ENCODE measurements around the gene PRR33.

PRR33 gene

GRCh38 chr11:1906181-1906580, 14.5 kb upstream of the PRR33 start:
- Histone ChIP-seq H3K9me3 (ENCODE audit: control extremely low read depth in 1 of 5, control insufficient read depth in 4 of 5, insufficient read depth in 2 of 5, low read depth in 1 of 5, low read length in 4 of 5) (no peaks in the 10 kb centered on the region), H3K36me3 (ENCODE audit: control insufficient read depth in 4 of 4, insufficient read depth in 4 of 4, low read length in 3 of 4) (peaks cover 0 to 4% (median 2%) of the 10 kb centered on the region in 4 experiments), H3K4me1 (ENCODE audit: control extremely low read depth in 1 of 4, control insufficient read depth in 4 of 4, insufficient read depth in 4 of 4, low read length in 3 of 4) (peaks cover 8 to 30% (median 26%) of the 10 kb centered on the region in 4 experiments), H3K4me3 (ENCODE audit: control insufficient read depth in 1 of 7, extremely low read depth in 1 of 7, insufficient read depth in 4 of 7, low read depth in 2 of 7, low read length in 6 of 7) (peak overlapping the region in 3 of 7 experiments; percentile 4 to 57 (median 34)), H3K27ac (ENCODE audit: insufficient read depth in 1 of 2, low read depth in 1 of 2, low read length in 2 of 2, poor library complexity in 1 of 2, severe bottlenecking in 2 of 2) (peak overlapping the region; percentile 59 to 80), H3K27me3 (replicated peaks in 2 of 5; ENCODE audit: control insufficient read depth in 4 of 5, insufficient read depth in 5 of 5, low read length in 4 of 5) (no peaks in the 10 kb centered on the region)
- ChIA-PET CTCF (interaction anchor here (0.6 to 5.8 kb wide), 12 partner anchors 10 to 227 kb away, joined by 3 to 31 read pairs (median 4); no protein-coding TSS in a partner anchor), POLR2A (interaction anchor here (0.8 kb wide), 1 partner anchor 10 kb away, joined by 3 read pairs; no protein-coding TSS in a partner anchor)
- 0% methylated on average over 1 of the region's 5 CpGs for WGBS (ENCODE audit: insufficient coverage)
- peak in 2 of 3 donors; percentile 61 to 70 for DNase-seq

DNA sequence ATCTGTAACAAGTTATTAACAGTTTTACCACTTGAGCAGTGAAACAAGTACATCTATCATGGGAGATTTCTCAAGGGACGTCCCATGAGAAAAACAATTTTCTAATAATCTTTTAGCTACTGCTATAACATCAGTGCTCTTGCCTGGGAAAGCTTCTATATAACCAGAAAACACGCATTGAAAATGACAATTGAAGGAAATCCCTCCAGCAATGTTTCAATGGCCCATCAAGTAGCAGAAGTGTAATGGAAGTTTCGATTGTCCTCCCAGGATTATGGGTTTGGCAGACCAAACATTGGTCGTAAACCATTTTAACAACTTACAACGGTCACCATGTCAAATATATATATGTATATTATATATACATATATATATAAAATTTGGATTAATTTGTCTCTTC, 8.0 kb upstream of the PRR33 start:
- ChIA-PET POLR2A (no interaction called here), CTCF (interaction anchor here (0.8 to 2.6 kb wide), 5 partner anchors 16 to 45 kb away, joined by 3 to 9 read pairs (median 5); no protein-coding TSS in a partner anchor)
- H3K4me3 ChIP-seq (ENCODE audit: control insufficient read depth in 1 of 7, extremely low read depth in 1 of 7, insufficient read depth in 4 of 7, low read depth in 2 of 7, low read length in 6 of 7), result no peak overlapping the region
- H3K27ac ChIP-seq (ENCODE audit: insufficient read depth in 1 of 2, low read depth in 1 of 2, low read length in 2 of 2, poor library complexity in 1 of 2, severe bottlenecking in 2 of 2), result no peak overlapping the region
- H3K4me1 ChIP-seq (ENCODE audit: control extremely low read depth in 1 of 4, control insufficient read depth in 4 of 4, insufficient read depth in 4 of 4, low read length in 3 of 4), result peaks cover 10 to 35% (median 24%) of the 10 kb centered on the region in 4 experiments
- DNase-seq, result no peak
- WGBS (ENCODE audit: insufficient coverage), result 100% methylated on average over 2 of the region's 5 CpGs
- no peaks in the 10 kb centered on the region for H3K9me3 ChIP-seq (ENCODE audit: control extremely low read depth in 1 of 5, control insufficient read depth in 4 of 5, insufficient read depth in 2 of 5, low read depth in 1 of 5, low read length in 4 of 5)
- no peaks in the 10 kb centered on the region for H3K27me3 ChIP-seq (replicated peaks in 2 of 5; ENCODE audit: control insufficient read depth in 4 of 5, insufficient read depth in 5 of 5, low read length in 4 of 5)
- H3K36me3 ChIP-seq (ENCODE audit: control insufficient read depth in 4 of 4, insufficient read depth in 4 of 4, low read length in 3 of 4), result peaks cover 0 to 4% (median 0%) of the 10 kb centered on the region in 4 experiments

DNA sequence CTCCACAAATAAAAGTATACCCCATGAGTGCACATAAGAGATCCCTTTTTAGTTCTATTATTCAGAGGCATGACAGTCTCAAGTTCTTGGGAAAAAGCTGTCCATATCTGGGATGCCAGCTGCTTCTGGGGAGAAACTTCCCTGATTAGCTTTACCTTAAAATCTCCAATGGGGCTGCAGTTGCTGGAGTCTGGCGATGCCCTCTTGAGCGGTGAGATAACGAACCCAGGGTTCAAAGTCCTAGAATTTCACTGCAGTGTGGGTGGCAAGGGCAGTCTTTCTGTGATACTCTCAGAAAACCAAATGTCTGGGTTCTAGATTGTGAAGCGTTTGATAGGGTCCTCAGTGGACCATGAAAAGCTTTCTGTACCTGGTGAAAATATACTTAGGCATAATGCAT, 7.4 kb upstream of the PRR33 start:
- H3K4me3 ChIP-seq (ENCODE audit: control insufficient read depth in 1 of 7, extremely low read depth in 1 of 7, insufficient read depth in 4 of 7, low read depth in 2 of 7, low read length in 6 of 7), result no peak overlapping the region
- POLR2A ChIA-PET, result interaction anchor here (0.5 kb wide), 1 partner anchor 49 kb away, joined by 4 read pairs; no protein-coding TSS in a partner anchor
- H3K9me3 ChIP-seq (ENCODE audit: control extremely low read depth in 1 of 5, control insufficient read depth in 4 of 5, insufficient read depth in 2 of 5, low read depth in 1 of 5, low read length in 4 of 5), result no peaks in the 10 kb centered on the region
- no peaks in the 10 kb centered on the region for H3K27me3 ChIP-seq (replicated peaks in 2 of 5; ENCODE audit: control insufficient read depth in 4 of 5, insufficient read depth in 5 of 5, low read length in 4 of 5)
- WGBS (ENCODE audit: insufficient coverage), result 91% methylated on average over 4 of the region's 4 CpGs
- DNase-seq, result no peak
- peaks cover 10 to 38% (median 24%) of the 10 kb centered on the region in 4 experiments for H3K4me1 ChIP-seq (ENCODE audit: control extremely low read depth in 1 of 4, control insufficient read depth in 4 of 4, insufficient read depth in 4 of 4, low read length in 3 of 4)
- H3K36me3 ChIP-seq (ENCODE audit: control insufficient read depth in 4 of 4, insufficient read depth in 4 of 4, low read length in 3 of 4), result peaks cover 0 to 4% (median 0%) of the 10 kb centered on the region in 4 experiments
- H3K27ac ChIP-seq (ENCODE audit: insufficient read depth in 1 of 2, low read depth in 1 of 2, low read length in 2 of 2, poor library complexity in 1 of 2, severe bottlenecking in 2 of 2), result no peak overlapping the region
- CTCF ChIA-PET, result interaction anchor here (0.8 to 2.6 kb wide), 8 partner anchors 11 to 66 kb away, joined by 3 to 9 read pairs (median 3); no protein-coding TSS in a partner anchor

GRCh38 chr11:1896923-1897322, 5.2 kb upstream of the PRR33 start:
- Histone ChIP-seq H3K9me3 (ENCODE audit: control extremely low read depth in 1 of 5, control insufficient read depth in 4 of 5, insufficient read depth in 2 of 5, low read depth in 1 of 5, low read length in 4 of 5) (no peaks in the 10 kb centered on the region), H3K4me3 (ENCODE audit: control insufficient read depth in 1 of 7, extremely low read depth in 1 of 7, insufficient read depth in 4 of 7, low read depth in 2 of 7, low read length in 6 of 7) (peak overlapping the region in 5 of 7 experiments; percentile 30 to 71 (median 56)), H3K36me3 (ENCODE audit: control insufficient read depth in 4 of 4, insufficient read depth in 4 of 4, low read length in 3 of 4) (no peaks in the 10 kb centered on the region), H3K4me1 (ENCODE audit: control extremely low read depth in 1 of 4, control insufficient read depth in 4 of 4, insufficient read depth in 4 of 4, low read length in 3 of 4) (peaks cover 10 to 59% (median 33%) of the 10 kb centered on the region in 4 experiments), H3K27me3 (replicated peaks in 2 of 5; ENCODE audit: control insufficient read depth in 4 of 5, insufficient read depth in 5 of 5, low read length in 4 of 5) (no peaks in the 10 kb centered on the region), H3K27ac (ENCODE audit: insufficient read depth in 1 of 2, low read depth in 1 of 2, low read length in 2 of 2, poor library complexity in 1 of 2, severe bottlenecking in 2 of 2) (peak overlapping the region; percentile 73 to 77)
- ChIA-PET POLR2A (interaction anchor here (0.6 to 1.5 kb wide), 6 partner anchors 8 to 46 kb away, joined by 3 to 4 read pairs (median 4); no protein-coding TSS in a partner anchor), CTCF (interaction anchor here (0.9 to 4.1 kb wide), 9 partner anchors 9 to 59 kb away, joined by 3 to 31 read pairs (median 5); no protein-coding TSS in a partner anchor)
- WGBS (ENCODE audit: insufficient coverage), result 21% methylated on average over 12 of the region's 12 CpGs
- DNase-seq, result peak; percentile 76 to 92 (median 88)

DNA sequence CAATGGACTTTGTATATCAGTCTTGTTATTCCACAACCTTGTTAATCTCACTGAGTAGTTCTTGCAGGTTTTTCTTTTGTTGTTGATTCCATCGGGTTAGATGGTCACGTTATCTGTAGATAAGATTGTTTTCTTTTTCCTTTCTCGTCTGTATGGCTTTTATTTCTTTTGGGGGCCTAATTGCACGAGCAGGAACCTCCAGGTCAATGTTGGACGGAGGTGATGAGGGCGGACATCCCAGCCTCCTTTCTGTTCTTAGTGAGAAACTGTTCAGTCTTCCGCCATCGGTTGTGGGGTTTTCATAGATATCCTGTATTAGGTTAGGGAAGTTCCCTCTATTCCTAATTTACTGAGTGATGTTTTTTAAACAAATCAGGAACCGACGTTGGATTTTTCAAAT, 4.8 kb upstream of the PRR33 start:
- no peaks in the 10 kb centered on the region for H3K9me3 ChIP-seq (ENCODE audit: control extremely low read depth in 1 of 5, control insufficient read depth in 4 of 5, insufficient read depth in 2 of 5, low read depth in 1 of 5, low read length in 4 of 5)
- peaks cover 10 to 63% (median 37%) of the 10 kb centered on the region in 4 experiments for H3K4me1 ChIP-seq (ENCODE audit: control extremely low read depth in 1 of 4, control insufficient read depth in 4 of 4, insufficient read depth in 4 of 4, low read length in 3 of 4)
- H3K27ac ChIP-seq (ENCODE audit: insufficient read depth in 1 of 2, low read depth in 1 of 2, low read length in 2 of 2, poor library complexity in 1 of 2, severe bottlenecking in 2 of 2), result peak overlapping the region; percentile 73 to 77
- 27% methylated on average over 2 of the region's 10 CpGs for WGBS (ENCODE audit: insufficient coverage)
- H3K4me3 ChIP-seq (ENCODE audit: control insufficient read depth in 1 of 7, extremely low read depth in 1 of 7, insufficient read depth in 4 of 7, low read depth in 2 of 7, low read length in 6 of 7), result peak overlapping the region in 3 of 7 experiments; percentile 54 to 71 (median 64)
- H3K27me3 ChIP-seq (replicated peaks in 2 of 5; ENCODE audit: control insufficient read depth in 4 of 5, insufficient read depth in 5 of 5, low read length in 4 of 5), result no peaks in the 10 kb centered on the region
- no peak for DNase-seq
- POLR2A ChIA-PET, result interaction anchor here (0.6 to 1.5 kb wide), 5 partner anchors 8 to 46 kb away, joined by 3 to 4 read pairs (median 3); no protein-coding TSS in a partner anchor
- H3K36me3 ChIP-seq (ENCODE audit: control insufficient read depth in 4 of 4, insufficient read depth in 4 of 4, low read length in 3 of 4), result no peaks in the 10 kb centered on the region
- CTCF ChIA-PET, result interaction anchor here (1.2 to 4.1 kb wide), 6 partner anchors 10 to 42 kb away, joined by 5 to 31 read pairs (median 6); no protein-coding TSS in a partner anchor

DNA sequence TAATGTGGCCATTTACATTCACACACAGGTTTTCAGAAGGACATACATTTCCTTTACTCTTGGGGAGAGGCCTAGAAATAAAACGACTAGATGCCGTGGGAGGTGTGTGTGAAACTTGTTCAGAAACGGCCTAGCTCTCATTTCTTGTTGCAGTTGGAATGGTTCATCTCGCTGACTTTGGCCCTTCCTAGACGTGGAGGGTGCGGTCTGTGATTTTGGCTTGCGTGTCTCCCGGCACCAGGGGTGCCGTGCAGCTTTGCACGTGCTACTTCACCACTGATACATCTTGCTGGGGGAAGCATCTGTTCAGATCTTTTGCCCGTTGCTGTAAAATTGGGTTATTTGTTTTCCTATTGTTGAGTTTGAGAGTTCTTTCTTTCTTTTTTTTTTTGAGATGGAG, 3.1 kb upstream of the PRR33 start:
- POLR2A ChIA-PET, result no interaction called here
- Histone ChIP-seq H3K27me3 (replicated peaks in 2 of 5; ENCODE audit: control insufficient read depth in 4 of 5, insufficient read depth in 5 of 5, low read length in 4 of 5) (no peaks in the 10 kb centered on the region), H3K36me3 (ENCODE audit: control insufficient read depth in 4 of 4, insufficient read depth in 4 of 4, low read length in 3 of 4) (no peaks in the 10 kb centered on the region), H3K4me3 (ENCODE audit: control insufficient read depth in 1 of 7, extremely low read depth in 1 of 7, insufficient read depth in 4 of 7, low read depth in 2 of 7, low read length in 6 of 7) (no peak overlapping the region), H3K9me3 (ENCODE audit: control extremely low read depth in 1 of 5, control insufficient read depth in 4 of 5, insufficient read depth in 2 of 5, low read depth in 1 of 5, low read length in 4 of 5) (no peaks in the 10 kb centered on the region), H3K4me1 (ENCODE audit: control extremely low read depth in 1 of 4, control insufficient read depth in 4 of 4, insufficient read depth in 4 of 4, low read length in 3 of 4) (peaks cover 10 to 80% (median 54%) of the 10 kb centered on the region in 4 experiments), H3K27ac (ENCODE audit: insufficient read depth in 1 of 2, low read depth in 1 of 2, low read length in 2 of 2, poor library complexity in 1 of 2, severe bottlenecking in 2 of 2) (no peak overlapping the region)
- no peak for DNase-seq
- CTCF ChIA-PET, result interaction anchor here (0.6 to 4.1 kb wide), 2 partner anchors 11 to 26 kb away, joined by 3 to 31 read pairs; no protein-coding TSS in a partner anchor
- 98% methylated on average over 6 of the region's 11 CpGs for WGBS (ENCODE audit: insufficient coverage)
